Glutamatergic neuron (in vitro differentiated cells): ENCODE data around the gene PTGDR2. TPM values are rescaled to one million over a fixed set of nuclear protein-coding genes. Genes with fewer than 3 reads are reported as not detected.

Experiments
- DNase-seq: peaks from one replicate; pipeline ENCODE4 v3.0.0; 2022
- H3K27ac Mint-ChIP-seq: one replicate; pipeline ENCODE4 v1.8.0; 2020; ENCODE audit warnings: mild to moderate bottlenecking, mixed read lengths, inconsistent platforms; ENCODE audit not compliant: unreplicated experiment
- H3K27me3 Mint-ChIP-seq: one replicate; pipeline ENCODE4 v1.8.0; 2020; ENCODE audit warnings: mild to moderate bottlenecking, moderate library complexity, mixed read lengths, inconsistent platforms; ENCODE audit not compliant: unreplicated experiment
- H3K36me3 Mint-ChIP-seq: one replicate; pipeline ENCODE4 v1.8.0; 2020; ENCODE audit warnings: mild to moderate bottlenecking, mixed read lengths, inconsistent platforms; ENCODE audit not compliant: unreplicated experiment
- H3K4me1 Mint-ChIP-seq: one replicate; pipeline ENCODE4 v1.8.0; 2020; ENCODE audit warnings: mild to moderate bottlenecking, low read depth, mixed read lengths, inconsistent platforms; ENCODE audit not compliant: unreplicated experiment
- H3K4me3 Mint-ChIP-seq: one replicate; pipeline ENCODE4 v1.8.0; 2020; ENCODE audit warnings: mild to moderate bottlenecking, mixed read lengths, inconsistent platforms; ENCODE audit not compliant: unreplicated experiment
- H3K9me3 Mint-ChIP-seq: one replicate; pipeline ENCODE4 v1.8.0; 2020; ENCODE audit warnings: mild to moderate bottlenecking, moderate library complexity, mixed read lengths, inconsistent platforms; ENCODE audit not compliant: unreplicated experiment
- CTCF ChIP-seq: fragments of 200-600 bp; sonication (generic); IDR thresholded peaks from one replicate; pipeline ENCODE4 v1.5.0; 2021; ENCODE audit not compliant: partially characterized antibody, unreplicated experiment
- total RNA-seq: library from RNA; stranded (reverse); fragmentation: NEBNext Ultra II Directional; extraction: Animal tissue kit (Norgen Biotek cat#: 25700); gene quantifications from one replicate; pipeline ENCODE4 v1.2.1, GENCODE V29; 2021; ENCODE audit not compliant: unreplicated experiment

The PTGDR2 gene
- total RNA-seq, 1 donor from 2014 or later: 0.32 TPM

DNA sequence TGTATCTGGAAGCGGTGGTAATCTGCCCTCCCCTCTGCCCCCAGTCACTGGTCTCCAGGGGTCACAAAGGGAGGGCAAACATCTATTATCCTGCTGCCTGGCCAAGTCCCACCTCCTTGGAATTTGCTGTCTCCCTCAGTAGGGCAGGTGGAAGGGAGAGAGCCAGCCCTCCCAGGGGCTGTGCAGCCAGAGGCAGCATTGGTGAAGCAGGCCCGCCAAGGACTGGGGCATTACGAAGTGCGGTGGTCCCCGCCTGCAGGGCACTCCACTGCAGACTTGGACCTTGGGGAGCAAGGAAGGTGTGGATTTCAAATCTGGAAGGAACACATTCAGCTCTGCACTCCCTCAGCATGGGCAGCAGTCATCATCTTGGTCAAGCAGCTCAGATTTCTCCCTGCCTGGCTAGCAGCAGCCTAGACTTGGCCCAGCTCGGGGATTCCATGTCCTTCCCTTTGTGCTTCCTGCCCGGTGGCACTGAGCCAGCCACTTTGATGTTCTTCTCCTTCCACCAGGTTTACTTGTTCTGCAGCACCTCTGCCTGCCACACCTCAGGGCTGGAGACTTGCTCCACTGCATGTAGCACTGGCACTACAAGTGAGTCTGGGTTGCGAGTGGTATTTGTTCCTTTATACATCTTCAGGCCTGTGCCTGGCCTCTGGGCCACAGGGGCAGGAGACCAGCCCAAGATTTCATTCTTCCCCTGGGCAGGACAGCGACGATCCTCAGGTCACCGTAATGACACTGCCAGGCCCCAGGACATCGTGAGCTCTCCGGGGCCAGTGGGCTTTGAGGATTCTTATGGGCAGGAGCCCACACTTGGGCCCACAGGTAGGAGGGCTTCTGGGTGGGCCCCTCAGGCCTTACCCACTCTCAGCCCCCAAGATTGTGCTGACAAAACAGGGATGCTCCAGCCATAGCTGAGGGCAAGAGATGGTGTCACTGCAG, 18.9 kb upstream of the PTGDR2 start:
- DNase-seq: no peak
- Mint-ChIP-seq H3K27ac (no peak overlapping the region), H3K4me3 (no peak overlapping the region), H3K36me3 (no peaks in the 10 kb centered on the region), H3K9me3 (peaks cover 2% of the 10 kb centered on the region), H3K4me1 (peaks cover 10% of the 10 kb centered on the region), H3K27me3 (peaks cover 3% of the 10 kb centered on the region)
- TF ChIP-seq CTCF: no peak

DNA sequence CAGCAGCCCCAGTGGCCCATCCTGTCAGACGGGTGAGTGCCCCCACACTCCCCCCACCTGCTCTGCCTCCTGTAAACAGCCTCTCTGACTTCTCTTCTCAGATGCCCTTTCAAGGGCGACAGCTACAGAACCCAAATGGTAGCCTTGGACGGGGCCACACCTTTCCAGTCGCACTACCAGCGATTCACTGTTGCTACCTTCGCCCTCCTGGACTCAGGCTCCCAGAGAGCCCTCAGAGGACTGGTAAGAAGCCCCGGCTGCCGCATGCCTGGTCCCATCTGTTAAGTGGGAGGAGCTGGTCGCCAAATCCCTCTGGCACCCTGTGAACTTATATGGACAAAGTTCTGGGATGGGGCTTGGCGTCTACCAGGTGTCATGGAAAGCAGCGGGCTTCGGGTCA, 17.8 kb upstream of the PTGDR2 start:
- TF ChIP-seq CTCF: no peak
- Mint-ChIP-seq H3K36me3 (no peaks in the 10 kb centered on the region), H3K4me1 (peaks cover 12% of the 10 kb centered on the region), H3K4me3 (no peak overlapping the region), H3K9me3 (peaks cover 5% of the 10 kb centered on the region), H3K27me3 (peaks cover 3% of the 10 kb centered on the region), H3K27ac (no peak overlapping the region)
- DNase-seq: no peak

DNA sequence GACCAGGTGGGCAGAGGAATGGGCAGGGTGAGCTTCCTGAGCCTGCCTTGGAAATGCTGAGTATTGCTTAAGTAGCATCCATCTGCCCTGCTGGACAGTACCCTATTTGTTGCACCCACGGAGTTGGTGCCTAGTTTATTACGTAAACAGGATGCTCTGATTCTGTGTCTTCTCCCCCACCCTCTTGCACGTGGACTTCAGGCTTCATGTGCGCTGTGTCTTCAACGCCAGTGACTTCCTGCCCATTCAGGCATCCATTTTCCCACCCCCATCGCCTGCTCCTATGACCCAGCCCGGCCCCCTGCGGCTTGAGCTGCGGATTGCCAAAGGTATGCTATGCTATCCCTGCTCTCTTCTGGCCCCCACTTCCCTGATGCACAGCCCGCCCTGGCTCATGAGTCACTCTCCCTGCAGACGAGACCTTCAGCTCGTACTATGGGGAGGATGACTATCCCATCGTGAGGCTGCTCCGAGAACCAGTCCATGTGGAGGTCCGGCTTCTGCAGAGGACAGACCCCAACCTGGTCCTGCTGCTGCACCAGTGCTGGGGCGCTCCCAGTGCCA, 17.3 kb upstream of the PTGDR2 start:
- Mint-ChIP-seq H3K4me1 (peaks cover 12% of the 10 kb centered on the region), H3K36me3 (no peaks in the 10 kb centered on the region), H3K9me3 (peaks cover 5% of the 10 kb centered on the region), H3K27me3 (peaks cover 3% of the 10 kb centered on the region), H3K4me3 (no peak overlapping the region), H3K27ac (peak overlapping the region; percentile 15)
- DNase-seq: no peak
- TF ChIP-seq CTCF: no peak

- Mint-ChIP-seq H3K36me3 (no peaks in the 10 kb centered on the region), H3K4me3 (no peak overlapping the region), H3K9me3 (peaks cover 5% of the 10 kb centered on the region), H3K27me3 (peaks cover 3% of the 10 kb centered on the region), H3K4me1 (peaks cover 12% of the 10 kb centered on the region), H3K27ac (no peak overlapping the region)
- TF ChIP-seq CTCF: no peak
- no peak for DNase-seq
These were observed 16.6 kb upstream of the PTGDR2 start for GRCh38 chr11:60872124-60872960.
